ENCODE results near the gene CDK9.

CDK9 gene

DNA sequence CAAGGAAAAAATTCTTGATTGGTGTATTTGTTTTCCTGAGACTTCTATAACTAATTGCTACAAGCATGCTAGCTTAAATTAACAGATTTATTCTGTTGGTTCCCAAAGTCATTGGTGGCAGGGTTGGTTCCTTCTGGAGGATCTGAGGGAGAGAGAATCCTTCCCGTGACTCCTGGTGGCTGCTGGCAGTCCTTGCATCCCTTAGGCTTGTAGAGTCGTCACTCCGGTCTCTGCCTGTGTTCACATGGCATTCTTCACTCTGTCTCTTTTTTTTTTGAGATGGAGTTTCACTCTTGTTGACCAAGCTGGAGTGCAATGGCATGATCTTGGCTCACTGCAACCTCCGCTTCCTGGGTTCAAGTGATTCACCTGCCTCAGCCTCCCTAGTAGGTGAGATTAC, 5.3 kb downstream of the CDK9 start:
- no peak for TF ChIP-seq ZFX (IDR thresholded peaks at IDR 0.05; ENCODE audit: borderline replicate concordance)
- TF ChIP-seq, protein P1, sequence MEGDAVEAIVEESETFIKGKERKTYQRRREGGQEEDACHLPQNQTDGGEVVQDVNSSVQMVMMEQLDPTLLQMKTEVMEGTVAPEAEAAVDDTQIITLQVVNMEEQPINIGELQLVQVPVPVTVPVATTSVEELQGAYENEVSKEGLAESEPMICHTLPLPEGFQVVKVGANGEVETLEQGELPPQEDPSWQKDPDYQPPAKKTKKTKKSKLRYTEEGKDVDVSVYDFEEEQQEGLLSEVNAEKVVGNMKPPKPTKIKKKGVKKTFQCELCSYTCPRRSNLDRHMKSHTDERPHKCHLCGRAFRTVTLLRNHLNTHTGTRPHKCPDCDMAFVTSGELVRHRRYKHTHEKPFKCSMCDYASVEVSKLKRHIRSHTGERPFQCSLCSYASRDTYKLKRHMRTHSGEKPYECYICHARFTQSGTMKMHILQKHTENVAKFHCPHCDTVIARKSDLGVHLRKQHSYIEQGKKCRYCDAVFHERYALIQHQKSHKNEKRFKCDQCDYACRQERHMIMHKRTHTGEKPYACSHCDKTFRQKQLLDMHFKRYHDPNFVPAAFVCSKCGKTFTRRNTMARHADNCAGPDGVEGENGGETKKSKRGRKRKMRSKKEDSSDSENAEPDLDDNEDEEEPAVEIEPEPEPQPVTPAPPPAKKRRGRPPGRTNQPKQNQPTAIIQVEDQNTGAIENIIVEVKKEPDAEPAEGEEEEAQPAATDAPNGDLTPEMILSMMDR (IDR thresholded peaks at IDR 0.05) = no peak
- H3K27ac ChIP-seq = no peak overlapping the region

DNA sequence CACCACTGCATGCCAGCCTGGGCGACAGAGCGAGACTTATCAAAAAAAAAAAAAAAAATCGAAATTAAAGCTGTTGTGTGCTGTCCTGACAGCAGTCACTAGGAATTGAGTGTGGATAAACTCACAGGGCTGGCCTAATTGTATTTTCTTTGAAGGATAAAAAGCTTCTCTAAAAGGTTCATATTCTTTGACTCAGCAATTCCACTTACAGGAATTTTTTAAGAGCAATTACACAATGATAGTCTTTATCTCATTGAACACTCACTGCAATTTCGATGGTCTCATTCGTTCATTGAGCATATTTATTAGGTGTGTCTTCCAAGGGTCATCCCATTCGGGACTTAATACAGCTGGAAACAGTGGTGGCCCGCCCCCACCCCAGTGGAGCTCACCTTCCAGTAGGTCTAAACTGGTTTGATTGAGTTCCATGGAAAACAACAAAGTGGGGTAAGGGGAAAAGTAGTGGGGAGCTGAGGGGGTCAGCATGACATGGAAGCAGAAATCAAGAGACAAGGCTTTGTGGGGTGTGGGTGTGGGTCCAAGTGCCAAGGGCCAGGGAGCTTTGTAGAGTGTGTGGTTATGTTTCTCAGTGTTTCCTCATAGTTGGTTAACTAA, 6.7 kb downstream of the CDK9 start:
- TF ChIP-seq, protein P1 (IDR thresholded peaks at IDR 0.05) = no peak
- no peak for TF ChIP-seq ZFX (IDR thresholded peaks at IDR 0.05; ENCODE audit: borderline replicate concordance)
- H3K27ac ChIP-seq = no peak overlapping the region

DNA sequence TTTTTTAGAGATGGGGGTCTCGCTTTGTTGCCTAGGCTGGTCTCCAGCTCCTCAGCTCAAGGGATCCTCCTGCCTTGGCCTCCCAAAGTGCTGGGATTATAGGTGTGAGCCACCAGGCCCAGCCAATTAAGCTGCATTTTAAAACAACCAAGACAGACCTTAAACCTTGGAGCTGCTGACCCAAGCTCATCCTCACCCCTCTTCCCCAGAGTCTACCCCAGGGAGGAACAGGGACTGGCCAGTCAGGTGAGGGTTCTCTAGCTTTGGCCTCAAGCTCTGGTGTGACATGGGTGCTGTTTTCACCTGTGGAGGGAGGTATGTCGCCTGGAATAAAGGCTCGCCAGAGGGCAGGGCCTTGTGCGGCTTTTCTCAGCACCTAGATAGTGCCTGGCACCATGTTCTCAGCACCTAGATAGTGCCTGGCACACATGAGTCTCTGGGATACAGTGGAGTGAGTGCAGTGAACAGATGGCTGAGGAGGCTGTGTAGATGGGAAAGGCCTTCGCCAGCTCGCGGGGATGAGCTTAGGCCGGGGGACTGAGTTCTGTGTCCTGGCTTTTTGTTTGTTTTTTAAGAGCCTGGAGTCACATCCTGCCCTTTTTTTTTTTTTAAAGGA, 7.4 kb downstream of the CDK9 start:
- peak overlapping the region; percentile 26; the same call in 1 of the 2 replicates for H3K27ac ChIP-seq

DNA sequence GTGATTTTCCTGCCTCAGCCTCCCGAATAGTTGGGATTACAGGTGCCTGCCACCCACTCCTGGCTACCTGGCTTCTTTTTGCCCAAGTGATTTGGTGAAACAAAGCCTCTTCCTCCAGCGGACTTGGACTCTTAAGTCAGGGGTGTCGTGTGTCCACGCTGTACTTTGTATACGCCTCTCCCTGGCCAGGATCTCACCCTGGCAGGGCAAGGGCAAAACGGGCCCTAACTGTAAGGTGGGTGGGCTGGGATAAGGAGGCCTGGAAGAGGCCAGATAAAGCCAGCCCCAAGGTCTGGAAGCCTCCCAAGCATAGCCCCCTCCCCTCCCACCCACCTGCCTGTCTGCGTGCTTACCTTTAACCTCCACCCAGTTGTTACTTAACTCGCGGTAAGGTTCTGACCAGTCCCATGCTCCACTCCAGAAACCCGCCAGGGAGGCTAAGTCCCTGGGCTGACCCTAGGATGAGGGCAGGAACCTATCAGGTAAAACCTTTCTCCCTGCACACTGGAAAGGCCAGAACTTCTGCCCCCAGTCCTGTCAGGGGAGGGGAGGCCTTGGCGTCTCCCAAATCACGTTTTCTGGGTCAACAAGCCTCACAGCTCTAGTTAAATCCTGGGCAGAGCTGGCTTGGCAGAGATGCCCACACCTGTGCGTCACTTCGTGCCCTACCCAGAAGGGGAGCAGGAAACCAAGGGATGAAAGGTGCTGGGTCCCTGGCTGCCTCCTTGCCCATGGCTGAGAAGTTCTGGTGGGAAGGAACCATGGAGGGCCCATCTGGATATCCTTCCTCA, 8.4 kb downstream of the CDK9 start:
- no peak for TF ChIP-seq ZFX (IDR thresholded peaks at IDR 0.05; ENCODE audit: borderline replicate concordance)
- TF ChIP-seq, protein P1 (IDR thresholded peaks at IDR 0.05) = no peak
- peak overlapping the region; percentile 26 for H3K27ac ChIP-seq

More for the DNA sequence above, 7.4 kb downstream of the CDK9 start:
- TF ChIP-seq ZFX (IDR thresholded peaks at IDR 0.05; ENCODE audit: borderline replicate concordance) = no peak
- TF ChIP-seq, protein P1 (IDR thresholded peaks at IDR 0.05) = no peak

DNA sequence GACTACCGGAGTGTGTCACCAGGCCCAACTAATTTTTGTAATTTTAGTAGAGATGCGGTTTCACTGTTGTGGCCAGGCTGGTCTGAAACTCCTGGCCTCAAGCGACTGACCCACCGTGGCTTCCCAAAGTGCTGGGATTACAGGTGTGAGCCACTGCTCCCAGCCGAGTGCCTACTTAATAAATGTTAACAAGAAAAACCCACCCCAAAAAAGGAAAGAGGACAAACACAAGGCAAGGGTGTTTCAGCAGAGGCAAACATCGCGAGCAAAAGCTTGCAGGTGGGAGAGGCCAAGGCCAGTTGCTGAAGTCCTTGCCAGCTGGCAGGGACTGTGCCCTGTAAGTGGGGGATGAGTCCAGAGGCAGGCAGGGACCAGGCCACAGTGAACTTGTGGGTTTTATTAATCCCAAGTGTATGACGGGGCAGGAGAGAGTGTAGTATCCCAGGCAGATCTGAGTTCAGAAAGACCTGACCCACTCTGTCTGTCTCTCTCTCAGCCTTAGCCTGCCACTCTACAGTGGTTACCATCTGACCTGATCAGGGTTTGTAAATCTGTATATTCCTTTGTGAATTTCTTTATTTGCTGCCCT, 10.5 kb downstream of the CDK9 start:
- H3K27ac ChIP-seq = peak overlapping the region; percentile 18; the same call in 1 of the 2 replicates
- TF ChIP-seq, protein P1 (IDR thresholded peaks at IDR 0.05) = no peak
- no peak for TF ChIP-seq ZFX (IDR thresholded peaks at IDR 0.05; ENCODE audit: borderline replicate concordance)

DNA sequence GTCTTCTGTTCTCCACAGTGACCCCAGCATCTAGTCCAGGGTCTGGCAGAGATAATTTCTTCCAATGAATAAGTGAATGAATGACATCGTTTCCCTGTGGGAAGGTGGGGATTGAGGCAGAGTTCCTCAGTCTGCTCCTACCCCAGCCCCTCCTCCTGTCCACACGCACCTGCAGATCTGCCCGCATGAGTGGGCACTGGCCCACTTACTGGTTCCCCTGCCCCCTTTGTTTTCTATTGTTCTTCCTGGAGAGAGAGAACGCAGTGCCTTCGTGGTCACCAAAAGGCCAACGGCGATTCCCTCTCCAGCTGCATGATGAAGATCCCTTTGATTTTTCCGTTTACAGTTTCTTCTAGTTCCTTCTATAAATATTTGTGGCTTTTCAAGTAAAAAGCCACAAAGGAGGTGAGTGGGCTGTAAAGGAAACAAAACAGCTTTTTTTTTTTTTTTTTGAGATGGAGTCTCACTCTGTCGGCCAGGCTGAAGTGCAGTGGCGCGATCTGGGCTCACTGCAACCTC, 11.1 kb downstream of the CDK9 start:
- H3K27ac ChIP-seq = no peak overlapping the region
- TF ChIP-seq, protein P1 (IDR thresholded peaks at IDR 0.05) = no peak
- TF ChIP-seq ZFX (IDR thresholded peaks at IDR 0.05; ENCODE audit: borderline replicate concordance) = no peak
